Measurements from ENCODE around the gene RNF19B.

The RNF19B gene

DNA sequence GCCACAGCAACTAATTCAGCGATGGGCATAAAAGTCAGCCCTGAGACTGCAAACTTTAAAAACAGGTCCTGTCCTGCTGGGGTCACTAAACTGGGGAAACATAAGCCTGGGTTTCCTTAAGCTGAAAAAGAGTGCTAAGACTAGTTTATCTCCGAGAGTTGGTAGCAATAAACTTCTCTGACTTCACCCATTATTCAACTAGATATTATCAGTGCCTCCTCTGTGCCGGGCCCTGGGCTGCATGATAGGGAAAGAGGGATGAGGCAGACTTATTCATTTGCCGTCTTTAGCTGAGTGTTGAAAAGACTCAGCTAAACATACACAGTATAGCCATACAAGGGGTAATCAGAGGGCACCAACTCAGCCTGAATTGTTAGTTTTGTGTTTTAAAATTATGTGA is 39.0 kb upstream of the RNF19B start:
- H3K4me3 ChIP-seq (ENCODE audit: low read depth, low read length): no peak overlapping the region
- TF ChIP-seq, protein P1, sequence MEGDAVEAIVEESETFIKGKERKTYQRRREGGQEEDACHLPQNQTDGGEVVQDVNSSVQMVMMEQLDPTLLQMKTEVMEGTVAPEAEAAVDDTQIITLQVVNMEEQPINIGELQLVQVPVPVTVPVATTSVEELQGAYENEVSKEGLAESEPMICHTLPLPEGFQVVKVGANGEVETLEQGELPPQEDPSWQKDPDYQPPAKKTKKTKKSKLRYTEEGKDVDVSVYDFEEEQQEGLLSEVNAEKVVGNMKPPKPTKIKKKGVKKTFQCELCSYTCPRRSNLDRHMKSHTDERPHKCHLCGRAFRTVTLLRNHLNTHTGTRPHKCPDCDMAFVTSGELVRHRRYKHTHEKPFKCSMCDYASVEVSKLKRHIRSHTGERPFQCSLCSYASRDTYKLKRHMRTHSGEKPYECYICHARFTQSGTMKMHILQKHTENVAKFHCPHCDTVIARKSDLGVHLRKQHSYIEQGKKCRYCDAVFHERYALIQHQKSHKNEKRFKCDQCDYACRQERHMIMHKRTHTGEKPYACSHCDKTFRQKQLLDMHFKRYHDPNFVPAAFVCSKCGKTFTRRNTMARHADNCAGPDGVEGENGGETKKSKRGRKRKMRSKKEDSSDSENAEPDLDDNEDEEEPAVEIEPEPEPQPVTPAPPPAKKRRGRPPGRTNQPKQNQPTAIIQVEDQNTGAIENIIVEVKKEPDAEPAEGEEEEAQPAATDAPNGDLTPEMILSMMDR (IDR thresholded peaks at IDR 0.05; ENCODE audit: low read depth, low read length, missing control alignments): no peak
- H3K27ac ChIP-seq: no peak overlapping the region
- no peak for DNase-seq
- peaks cover 2% of the 10 kb centered on the region for H3K36me3 ChIP-seq (replicated peaks)
- in situ Hi-C loops (cut with HindIII; ENCODE audit: low pct_ligation_motif_present, low sequenced_read_pairs): no loop called here
- H3K27me3 ChIP-seq (replicated peaks): no peaks in the 10 kb centered on the region

DNA sequence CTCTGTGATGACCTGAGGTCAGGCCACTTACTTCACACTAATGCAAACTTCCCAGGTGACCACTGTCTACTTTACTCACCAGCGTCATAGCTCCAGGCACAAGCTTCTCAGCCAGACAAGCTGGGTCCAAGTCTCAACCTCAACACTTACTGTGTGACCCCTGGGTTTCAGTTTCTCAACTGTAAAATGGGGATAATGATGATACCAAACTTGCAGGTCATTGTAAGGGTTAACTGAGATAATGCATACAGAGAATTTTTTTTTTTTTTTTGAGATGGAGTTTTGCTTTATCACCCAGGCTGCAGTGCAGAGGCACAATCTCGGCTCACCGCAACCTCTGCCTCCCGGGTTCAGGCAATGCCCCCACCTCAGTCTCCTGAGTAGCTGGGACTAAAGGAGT is 37.4 kb upstream of the RNF19B start:
- Histone ChIP-seq H3K27me3 (replicated peaks) (no peaks in the 10 kb centered on the region), H3K36me3 (replicated peaks) (no peaks in the 10 kb centered on the region), H3K27ac (no peak overlapping the region), H3K4me3 (ENCODE audit: low read depth, low read length) (no peak overlapping the region)
- TF ChIP-seq, protein P1 (IDR thresholded peaks at IDR 0.05; ENCODE audit: low read depth, low read length, missing control alignments): no peak
- in situ Hi-C loops (cut with HindIII; ENCODE audit: low pct_ligation_motif_present, low sequenced_read_pairs): no loop called here
- DNase-seq: no peak

DNA sequence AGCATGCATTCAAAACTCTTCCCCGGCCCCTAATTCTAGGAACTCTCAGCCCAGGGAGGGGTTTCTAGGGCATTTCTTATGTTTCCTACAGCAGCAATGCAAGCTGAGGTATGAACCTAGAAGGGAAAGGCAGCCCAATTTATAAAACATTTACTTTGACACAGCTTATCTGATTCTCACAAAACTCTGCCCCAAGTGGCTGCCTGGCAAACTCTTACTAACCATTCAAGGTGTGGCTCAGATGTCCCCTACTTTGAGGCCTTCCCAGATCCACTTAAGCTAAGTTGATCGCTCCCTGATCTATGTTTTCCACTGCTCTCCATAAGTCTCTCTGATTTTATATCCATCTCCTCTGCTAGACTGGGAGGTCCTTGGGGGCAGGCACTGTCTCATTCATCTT is 36.7 kb upstream of the RNF19B start:
- H3K4me3 ChIP-seq (ENCODE audit: low read depth, low read length): no peak overlapping the region
- H3K36me3 ChIP-seq (replicated peaks): no peaks in the 10 kb centered on the region
- TF ChIP-seq, protein P1 (IDR thresholded peaks at IDR 0.05; ENCODE audit: low read depth, low read length, missing control alignments): peak; percentile 58
- in situ Hi-C loops (cut with HindIII; ENCODE audit: low pct_ligation_motif_present, low sequenced_read_pairs): no loop called here
- DNase-seq: no peak
- H3K27ac ChIP-seq: no peak overlapping the region
- H3K27me3 ChIP-seq (replicated peaks): no peaks in the 10 kb centered on the region

DNA sequence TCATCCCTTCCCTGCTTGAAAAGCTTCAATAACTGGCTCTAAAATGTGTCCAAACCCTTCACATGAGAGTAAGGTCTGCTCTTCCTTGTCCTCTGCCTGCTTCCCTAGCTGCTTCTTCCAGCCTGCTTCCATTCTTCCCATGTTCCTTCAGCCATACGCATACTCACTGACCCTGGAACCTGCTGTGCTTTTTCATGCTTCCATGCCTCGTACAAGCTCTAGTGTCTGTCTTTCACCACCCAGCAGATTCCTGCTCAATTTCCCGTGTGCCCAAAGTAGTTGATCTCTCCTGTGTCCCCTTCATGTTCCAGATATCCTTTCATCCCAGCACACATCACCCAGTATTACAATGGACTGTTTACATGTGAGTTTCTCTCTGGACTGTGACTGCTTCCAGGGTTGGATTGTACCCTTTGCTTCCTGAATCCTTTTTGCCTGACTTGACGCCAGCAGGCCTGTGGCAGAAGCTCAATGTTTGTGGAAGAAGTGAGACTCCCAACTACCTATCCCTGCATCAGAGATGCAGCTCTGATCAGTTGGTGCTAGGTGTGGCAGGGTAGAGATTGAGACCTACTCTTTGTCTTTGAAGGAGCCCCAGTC is 35.9 kb upstream of the RNF19B start:
- TF ChIP-seq, protein P1 (IDR thresholded peaks at IDR 0.05; ENCODE audit: low read depth, low read length, missing control alignments): no peak
- Histone ChIP-seq H3K27me3 (replicated peaks) (no peaks in the 10 kb centered on the region), H3K27ac (no peak overlapping the region), H3K4me3 (ENCODE audit: low read depth, low read length) (no peak overlapping the region), H3K36me3 (replicated peaks) (no peaks in the 10 kb centered on the region)
- no peak for DNase-seq
- in situ Hi-C loops (cut with HindIII; ENCODE audit: low pct_ligation_motif_present, low sequenced_read_pairs): no loop called here

DNA sequence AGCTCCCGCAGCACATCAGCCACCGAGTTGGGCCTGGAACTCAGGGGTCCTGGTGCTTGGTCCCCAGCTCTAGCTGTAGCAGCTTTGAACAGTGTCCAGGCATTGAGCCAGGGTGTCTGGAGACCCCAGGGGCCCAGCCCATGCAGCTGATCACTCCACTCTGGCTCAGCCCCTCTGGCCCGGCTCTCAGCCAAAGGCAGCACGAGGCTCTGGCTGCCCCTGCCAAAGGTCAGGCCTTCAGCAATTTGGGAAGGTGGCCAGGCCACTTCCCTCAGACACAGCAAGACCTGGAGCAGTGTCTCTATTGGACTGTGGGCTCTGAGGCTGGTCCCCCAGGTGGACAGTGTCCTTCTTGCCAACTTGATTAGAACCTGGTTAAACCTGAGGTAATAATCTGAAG is 34.4 kb upstream of the RNF19B start:
- no peak overlapping the region for H3K27ac ChIP-seq
- no peaks in the 10 kb centered on the region for H3K36me3 ChIP-seq (replicated peaks)
- TF ChIP-seq, protein P1 (IDR thresholded peaks at IDR 0.05; ENCODE audit: low read depth, low read length, missing control alignments): no peak
- no peaks in the 10 kb centered on the region for H3K27me3 ChIP-seq (replicated peaks)
- in situ Hi-C loops (cut with HindIII; ENCODE audit: low pct_ligation_motif_present, low sequenced_read_pairs): no loop called here
- no peak overlapping the region for H3K4me3 ChIP-seq (ENCODE audit: low read depth, low read length)
- no peak for DNase-seq

DNA sequence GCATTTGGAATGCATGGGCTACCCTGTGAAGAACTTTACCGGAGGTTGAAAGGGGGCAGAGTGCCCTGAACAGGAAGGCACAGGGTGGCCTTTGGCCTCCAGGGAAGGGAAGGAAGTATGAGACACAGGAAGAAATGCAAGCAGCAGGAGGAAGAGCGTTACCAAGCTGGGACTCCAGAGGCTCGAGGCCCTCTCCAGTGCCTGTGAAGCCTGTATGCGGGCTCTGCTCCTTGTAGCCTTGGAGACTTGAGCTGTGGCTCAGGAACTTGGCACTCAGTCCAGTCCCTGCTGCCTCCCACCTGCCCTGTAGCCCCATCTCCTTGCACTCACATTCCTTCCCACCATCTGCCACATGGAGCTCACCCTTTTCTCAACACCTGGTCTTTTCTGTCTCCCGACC is 33.5 kb upstream of the RNF19B start:
- Histone ChIP-seq H3K27me3 (replicated peaks) (no peaks in the 10 kb centered on the region), H3K27ac (peak overlapping the region; percentile 97), H3K4me3 (ENCODE audit: low read depth, low read length) (no peak overlapping the region), H3K36me3 (replicated peaks) (no peaks in the 10 kb centered on the region)
- TF ChIP-seq, protein P1 (IDR thresholded peaks at IDR 0.05; ENCODE audit: low read depth, low read length, missing control alignments): no peak
- no peak for DNase-seq
- in situ Hi-C loops (cut with HindIII; ENCODE audit: low pct_ligation_motif_present, low sequenced_read_pairs): no loop called here

Data from brain microvascular endothelial cell (primary cell).